ENCODE data around the gene NRXN3. TPM values are rescaled to one million over a fixed set of nuclear protein-coding genes. Genes with fewer than 3 reads are reported as not detected.

Gene NRXN3
- total and polyA plus RNA-seq, 2 of the 4 experiments (the other 2 are of a cell fraction) = 4.8 to 25.1 TPM

GRCh38 chr14:78455896-78456435 lies 285.8 kb downstream of the NRXN3 start:
- no peak for TF ChIP-seq RAD21 (IDR thresholded peaks at IDR 0.05; ENCODE audit: low read length)
- no peak for TF ChIP-seq NFE2L2 (IDR thresholded peaks at IDR 0.05; ENCODE audit: low read depth, low read length)
- TF ChIP-seq CEBPB (IDR thresholded peaks at IDR 0.05; ENCODE audit: low read depth, low read length) = no peak
- no peak for TF ChIP-seq USF2 (IDR thresholded peaks at IDR 0.05; ENCODE audit: low read depth, low read length)
- BruUV-seq (replicated peaks) = no TSS peak
- H3K9me3 ChIP-seq (ENCODE audit: control insufficient read depth, insufficient read depth, low read length) = peaks cover 9% of the 10 kb centered on the region
- H2BK5ac ChIP-seq (ENCODE audit: low read depth, low read length, poor library complexity, severe bottlenecking) = no peak overlapping the region
- no peaks in the 10 kb centered on the region for H3K36me3 ChIP-seq (ENCODE audit: control insufficient read depth, insufficient read depth, low read length)
- no peak overlapping the region for H2AK9ac ChIP-seq (replicated peaks; ENCODE audit: low read depth, low read length, poor library complexity)
- H3K56ac ChIP-seq (ENCODE audit: extremely low read depth, insufficient read depth, low read length) = no peak overlapping the region
- no CpG with 5 or more reads among the region's 6 CpGs for WGBS, 2 experiments (ENCODE audit: extremely low coverage in 2 of 2, insufficient read length in 1 of 2)
- no peaks in the 10 kb centered on the region for H3K27me3 ChIP-seq (ENCODE audit: control insufficient read depth, insufficient read depth, low read length)
- no peak overlapping the region for H4K5ac ChIP-seq (ENCODE audit: low read depth, low read length)
- no peaks in the 10 kb centered on the region for H4K20me1 ChIP-seq (ENCODE audit: insufficient read depth, low read length)
- in situ Hi-C loops (cut with MboI; ENCODE audit: low sequenced_read_pairs) (no loop called here), intact Hi-C loops (cut with micrococcal nuclease) (no loop called here), dilution Hi-C loops (cut with HindIII; ENCODE audit: low sequenced_read_pairs, unreplicated experiment) (no loop called here)
- no peak overlapping the region for H3K4ac ChIP-seq (ENCODE audit: low read depth, low read length)
- DNase-seq (no peak), ATAC-seq (ENCODE audit: low read depth) (no peak)
- no peak overlapping the region for H4K91ac ChIP-seq (ENCODE audit: insufficient read depth, low read depth, low read length)
- H3K4me1 ChIP-seq (ENCODE audit: control insufficient read depth, insufficient read depth, low read length) = no peaks in the 10 kb centered on the region
- ChIA-PET CTCF (no interaction called here), POLR2A (ENCODE audit: unreplicated experiment) (no interaction called here)
- no peaks in the 10 kb centered on the region for H3K9me1 ChIP-seq (ENCODE audit: insufficient read depth, low read length)
- no peak overlapping the region for H3K27ac ChIP-seq (ENCODE audit: insufficient read depth, low read length)
- H2BK20ac ChIP-seq (ENCODE audit: low read depth, low read length) = no peak overlapping the region
- no peak overlapping the region for H3K14ac ChIP-seq (replicated peaks; ENCODE audit: low read depth, low read length)
- no peak overlapping the region for H3K18ac ChIP-seq (ENCODE audit: low read depth, low read length)
- no peak overlapping the region for H3K9ac ChIP-seq (ENCODE audit: low read depth, low read length)
- no peak overlapping the region for H4K8ac ChIP-seq (ENCODE audit: low read depth in 2 of 2, low read length in 2 of 2)
- H3K4me3 ChIP-seq (ENCODE audit: insufficient read depth, low read depth, low read length) = no peak overlapping the region
- H2AK5ac ChIP-seq (ENCODE audit: low read depth, low read length) = no peak overlapping the region
- no peak overlapping the region for H3K23ac ChIP-seq (ENCODE audit: low read depth, low read length)
- no peaks in the 10 kb centered on the region for H3K79me1 ChIP-seq (ENCODE audit: low read depth in 1 of 2, low read length in 2 of 2)
- no peak overlapping the region for H2AFZ ChIP-seq (replicated peaks; ENCODE audit: low read length, poor library complexity)
- no peak overlapping the region for H3K4me2 ChIP-seq (ENCODE audit: low read depth, low read length)
- no peak overlapping the region for H2BK120ac ChIP-seq (ENCODE audit: low read depth, low read length)
- no peak overlapping the region for H2BK15ac ChIP-seq (ENCODE audit: low read depth, low read length)

Measured in IMR-90 (cell line).